Cardiac fibroblast (primary cell): Measurements from ENCODE around the gene PRPS1.

Source experiments
- DNase-seq, 2 donors: peaks; one replicate each; pipeline versions ENCODE4 v3.0.0 to v3.0.0-alpha.2; 2010; ENCODE audit warnings: low read depth in 2 of 2
- H3K4me3 ChIP-seq, 2 donors: replicated peaks in 1 of 2; 1 replicate in 1 of 2; 2 replicates in 1 of 2; pipeline ENCODE4 v1.5.1; 2011; ENCODE audit warnings: low read depth in 2 of 2, low read length in 2 of 2, mild to moderate bottlenecking in 2 of 2, moderate library complexity in 1 of 2
- TF ChIP-seq, protein P1 (sequence below): IDR thresholded peaks from one replicate; pipeline ENCODE4 v1.5.1; 2011; ENCODE audit warnings: low read depth, mild to moderate bottlenecking, low read length, inconsistent platforms

PRPS1 gene

DNA sequence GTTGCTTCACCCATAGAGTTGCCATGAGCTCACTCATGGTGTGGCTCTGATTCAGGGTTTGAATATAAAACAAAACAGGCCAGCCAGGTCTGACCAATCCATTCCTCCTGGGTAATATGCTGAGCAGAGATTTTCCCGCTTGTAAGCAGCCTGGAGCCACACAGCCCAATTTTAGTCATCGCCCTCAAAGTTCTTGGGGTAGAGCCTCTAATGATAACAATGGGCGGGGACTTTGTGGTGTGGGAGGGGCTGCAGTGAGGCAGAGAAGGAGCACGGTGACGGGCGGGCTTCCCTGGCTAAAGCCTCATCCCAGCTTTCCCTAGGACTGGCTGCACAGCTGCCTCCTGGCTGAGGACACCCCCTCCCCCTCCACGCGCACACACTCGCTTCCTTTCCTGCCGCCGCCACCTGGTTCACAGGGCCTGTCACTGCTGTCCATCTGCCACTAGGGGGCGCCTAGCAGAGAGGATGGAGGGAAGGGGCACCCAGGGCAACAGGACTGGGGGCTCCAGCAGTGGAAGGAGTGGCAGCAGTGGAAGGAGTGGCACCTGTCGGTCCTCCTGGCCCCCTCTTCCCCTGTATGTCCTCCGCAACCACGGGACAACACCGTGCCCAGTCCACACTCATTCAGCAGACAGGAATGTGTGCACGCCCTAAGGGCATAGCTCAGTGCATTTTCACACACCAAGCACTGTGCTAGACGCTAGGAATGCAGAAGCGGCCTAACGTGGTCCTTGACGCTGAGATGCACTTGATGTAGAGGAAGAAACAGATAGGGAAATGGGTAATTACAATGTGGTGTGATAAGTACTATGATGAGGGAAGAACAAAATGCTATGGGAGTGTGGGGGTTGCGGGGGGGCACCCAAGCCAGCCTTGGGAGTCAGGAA, 26.8 kb downstream of the PRPS1 start:
- DNase-seq = peak; percentile 72 to 96
- H3K4me3 ChIP-seq = no peak overlapping the region
- TF ChIP-seq, protein P1, sequence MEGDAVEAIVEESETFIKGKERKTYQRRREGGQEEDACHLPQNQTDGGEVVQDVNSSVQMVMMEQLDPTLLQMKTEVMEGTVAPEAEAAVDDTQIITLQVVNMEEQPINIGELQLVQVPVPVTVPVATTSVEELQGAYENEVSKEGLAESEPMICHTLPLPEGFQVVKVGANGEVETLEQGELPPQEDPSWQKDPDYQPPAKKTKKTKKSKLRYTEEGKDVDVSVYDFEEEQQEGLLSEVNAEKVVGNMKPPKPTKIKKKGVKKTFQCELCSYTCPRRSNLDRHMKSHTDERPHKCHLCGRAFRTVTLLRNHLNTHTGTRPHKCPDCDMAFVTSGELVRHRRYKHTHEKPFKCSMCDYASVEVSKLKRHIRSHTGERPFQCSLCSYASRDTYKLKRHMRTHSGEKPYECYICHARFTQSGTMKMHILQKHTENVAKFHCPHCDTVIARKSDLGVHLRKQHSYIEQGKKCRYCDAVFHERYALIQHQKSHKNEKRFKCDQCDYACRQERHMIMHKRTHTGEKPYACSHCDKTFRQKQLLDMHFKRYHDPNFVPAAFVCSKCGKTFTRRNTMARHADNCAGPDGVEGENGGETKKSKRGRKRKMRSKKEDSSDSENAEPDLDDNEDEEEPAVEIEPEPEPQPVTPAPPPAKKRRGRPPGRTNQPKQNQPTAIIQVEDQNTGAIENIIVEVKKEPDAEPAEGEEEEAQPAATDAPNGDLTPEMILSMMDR = peak; percentile 71

DNA sequence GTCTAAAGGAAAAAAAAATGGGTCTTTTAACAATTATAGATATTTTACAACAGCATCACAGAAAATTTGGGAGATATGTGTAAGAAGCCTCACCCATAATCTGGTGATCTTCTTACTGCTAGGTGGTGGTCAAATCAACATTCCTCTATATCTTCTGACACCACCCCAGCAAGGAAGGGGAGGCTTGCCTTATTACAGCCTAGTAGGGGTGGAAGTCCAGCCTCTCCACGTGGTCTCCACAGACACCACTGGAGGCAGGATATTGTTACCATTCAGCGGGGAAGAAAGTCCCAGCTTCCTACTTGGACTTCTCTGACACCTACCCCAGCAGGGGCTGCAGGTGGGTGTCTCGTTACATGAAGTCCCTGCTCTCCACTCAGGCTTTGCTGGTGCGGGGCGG, 28.7 kb downstream of the PRPS1 start:
- DNase-seq = no peak
- TF ChIP-seq, protein P1 = no peak

DNA sequence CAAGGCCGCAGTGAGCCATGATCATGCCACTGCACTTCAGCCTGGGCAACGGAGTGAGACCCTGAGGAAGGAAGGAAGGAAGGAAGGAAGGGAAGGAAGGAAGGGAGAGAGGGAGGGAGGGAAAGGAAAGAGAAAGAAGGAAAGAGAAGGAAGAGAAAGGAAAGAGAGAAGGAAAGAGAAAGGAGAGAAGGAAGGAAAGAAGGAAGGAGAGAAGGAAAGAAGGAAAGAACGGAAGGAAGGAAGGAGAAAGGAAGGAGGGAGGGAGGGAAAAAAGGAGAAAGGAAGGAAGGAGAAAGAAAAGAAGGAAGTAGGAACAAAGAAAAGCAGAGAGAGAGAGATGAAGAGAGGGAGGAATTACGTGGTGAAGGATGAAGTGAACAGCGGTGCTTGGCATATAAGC, 30.4 kb downstream of the PRPS1 start:
- no peak overlapping the region for H3K4me3 ChIP-seq
- DNase-seq = no peak
- TF ChIP-seq, protein P1 = no peak

More for the DNA sequence above, 28.7 kb downstream of the PRPS1 start:
- no peak overlapping the region for H3K4me3 ChIP-seq

DNA sequence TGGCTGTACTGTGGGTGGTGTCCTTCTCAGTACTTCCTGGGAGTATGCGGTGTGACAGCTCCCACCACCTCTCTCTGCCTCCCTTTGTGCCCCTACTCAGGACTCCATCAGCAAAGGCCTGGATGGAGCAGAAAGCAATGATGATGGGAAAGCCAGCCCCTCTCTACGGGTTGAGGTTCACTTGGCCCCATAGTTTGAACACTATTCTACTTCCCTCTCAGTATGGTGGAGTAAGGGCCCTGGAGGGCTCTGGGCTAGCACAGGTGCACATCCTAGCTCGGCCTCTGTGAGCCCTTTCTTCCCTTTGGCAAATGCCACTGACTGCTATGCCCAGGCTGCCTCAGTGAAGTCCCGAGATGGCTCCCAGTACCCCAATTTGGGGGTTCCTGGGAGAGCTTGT, 31.0 kb downstream of the PRPS1 start:
- H3K4me3 ChIP-seq = no peak overlapping the region
- DNase-seq = no peak
- TF ChIP-seq, protein P1 = no peak

DNA sequence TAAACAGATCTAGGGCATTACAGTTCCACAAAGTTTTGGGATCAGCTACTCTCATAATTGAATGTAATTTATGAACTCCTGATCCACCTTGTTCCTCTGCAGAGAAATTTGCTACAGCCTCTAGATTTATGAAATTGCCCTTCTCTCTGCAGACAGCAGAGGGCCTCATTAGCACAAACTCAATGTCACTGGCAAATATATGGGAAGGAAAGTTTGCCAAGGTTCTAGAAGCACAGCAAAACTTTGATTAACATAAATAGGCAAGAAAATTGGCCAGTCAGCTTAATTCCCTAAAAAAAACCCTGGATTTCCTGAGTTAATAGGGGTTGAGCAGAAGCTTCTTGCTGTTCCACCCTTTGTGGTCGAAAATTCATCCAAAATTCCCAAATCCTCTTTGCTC, 31.5 kb downstream of the PRPS1 start:
- H3K4me3 ChIP-seq = no peak overlapping the region
- TF ChIP-seq, protein P1 = peak; percentile 69
- peak; percentile 70 to 76 for DNase-seq

DNA sequence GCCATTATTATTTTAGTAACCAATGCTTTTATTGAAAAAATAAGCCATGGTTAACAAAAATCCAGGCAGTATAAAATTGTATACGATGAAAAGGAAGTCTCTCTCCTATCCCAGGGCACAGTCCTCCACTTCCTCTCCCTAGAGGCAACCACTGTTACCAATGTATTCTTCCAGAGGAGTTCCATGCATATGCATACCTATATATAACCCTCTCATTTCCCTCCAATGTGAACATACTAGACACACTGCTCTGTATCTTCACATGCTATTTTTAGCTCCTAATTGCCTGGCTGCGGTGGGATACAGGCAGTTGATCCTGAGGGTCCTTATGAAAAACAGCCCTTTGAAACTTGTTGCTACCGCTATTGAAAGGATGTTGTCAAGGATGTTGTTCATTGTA, 33.8 kb downstream of the PRPS1 start:
- TF ChIP-seq, protein P1 = no peak
- no peak for DNase-seq
- H3K4me3 ChIP-seq = no peak overlapping the region
